HG03064 (cell line): ENCODE data around the gene FAM25G.
"Not testable (repeated sequence)": the region's sequence is repeated elsewhere in the genome, so short reads cannot be mapped to it uniquely, and the experiment has no call there.

Source experiments
- ATAC-seq: cut with Tn5 transposase; IDR thresholded peaks from one replicate; pipeline ENCODE4 v1.9.1; 2021; ENCODE audit warnings: low read depth; ENCODE audit not compliant: unreplicated experiment

FAM25G gene

GRCh38 chr10:47467458-47467857, 24.0 kb downstream of the FAM25G start:
- not testable (repeated sequence) for ATAC-seq

- ATAC-seq = not testable (repeated sequence)
Observed at GRCh38 chr10:47465216-47465917, 26.1 kb downstream of the FAM25G start.

GRCh38 chr10:47462577-47463358, 28.7 kb downstream of the FAM25G start:
- not testable (repeated sequence) for ATAC-seq

GRCh38 chr10:47461261-47461687, 30.2 kb downstream of the FAM25G start:
- not testable (repeated sequence) for ATAC-seq

- ATAC-seq = no peak
Observed at GRCh38 chr10:47458466-47459154, 32.9 kb downstream of the FAM25G start.

- ATAC-seq = no peak
Observed at GRCh38 chr10:47457826-47458225, 33.7 kb downstream of the FAM25G start.

- no peak for ATAC-seq
Observed at GRCh38 chr10:47457528-47457820, 34.0 kb downstream of the FAM25G start.

- ATAC-seq = no peak
Observed at GRCh38 chr10:47456794-47457527, 34.5 kb downstream of the FAM25G start.

GRCh38 chr10:47456079-47456785, 35.3 kb downstream of the FAM25G start:
- no peak for ATAC-seq

- ATAC-seq = not testable (repeated sequence)
Observed at GRCh38 chr10:47455350-47456078, 36.0 kb downstream of the FAM25G start.

- no peak for ATAC-seq
Observed at GRCh38 chr10:47454780-47455058, 36.8 kb downstream of the FAM25G start.

- ATAC-seq = no peak
Observed at GRCh38 chr10:47454008-47454779, 37.3 kb downstream of the FAM25G start.

GRCh38 chr10:47453141-47454007, 38.1 kb downstream of the FAM25G start:
- no peak for ATAC-seq

GRCh38 chr10:47452495-47453140, 38.9 kb downstream of the FAM25G start:
- no peak for ATAC-seq

GRCh38 chr10:47451998-47452494, 39.5 kb downstream of the FAM25G start:
- ATAC-seq = no peak

- ATAC-seq = no peak
Observed at GRCh38 chr10:47451273-47451997, 40.1 kb downstream of the FAM25G start.

GRCh38 chr10:47450442-47450841, 41.1 kb downstream of the FAM25G start:
- no peak for ATAC-seq
